Activated T-cell treated with anti-CD3 and anti-CD28 coated beads for 48 hours (primary cell): Measurements from ENCODE around the gene CYTH4.
"Not testable (repeated sequence)": the region's sequence is repeated elsewhere in the genome, so short reads cannot be mapped to it uniquely, and the experiment has no call there.

Experiments used
- DNase-seq: peaks from one replicate; pipeline ENCODE4 v3.0.0-alpha.2; 2020; ENCODE audit warnings: low read depth

CYTH4 gene

GRCh38 chr22:37249986-37250385 lies 32.3 kb upstream of the CYTH4 start:
- no peak for DNase-seq

DNA sequence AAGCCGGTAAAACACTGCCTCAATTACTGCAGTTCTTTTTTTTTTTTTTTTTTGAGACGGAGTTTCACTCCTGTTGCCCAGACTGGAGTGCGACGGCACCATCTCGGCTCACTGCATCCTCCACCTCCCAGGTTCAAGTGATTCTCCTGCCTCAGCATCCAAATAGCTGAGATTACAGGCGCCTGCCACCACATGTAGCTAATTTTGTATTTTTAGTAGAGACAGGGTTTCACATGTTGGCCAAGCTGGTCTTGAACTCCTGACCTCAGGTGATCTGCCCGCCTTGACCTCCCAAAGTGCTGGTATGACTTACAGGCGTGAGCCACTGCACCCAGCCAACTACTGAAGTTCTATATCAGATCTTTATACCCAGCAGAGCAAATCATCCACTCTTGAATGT lies 30.5 kb upstream of the CYTH4 start:
- not testable (repeated sequence) for DNase-seq

- no peak for DNase-seq
Measured at GRCh38 chr22:37253126-37253660, 29.1 kb upstream of the CYTH4 start.

DNA sequence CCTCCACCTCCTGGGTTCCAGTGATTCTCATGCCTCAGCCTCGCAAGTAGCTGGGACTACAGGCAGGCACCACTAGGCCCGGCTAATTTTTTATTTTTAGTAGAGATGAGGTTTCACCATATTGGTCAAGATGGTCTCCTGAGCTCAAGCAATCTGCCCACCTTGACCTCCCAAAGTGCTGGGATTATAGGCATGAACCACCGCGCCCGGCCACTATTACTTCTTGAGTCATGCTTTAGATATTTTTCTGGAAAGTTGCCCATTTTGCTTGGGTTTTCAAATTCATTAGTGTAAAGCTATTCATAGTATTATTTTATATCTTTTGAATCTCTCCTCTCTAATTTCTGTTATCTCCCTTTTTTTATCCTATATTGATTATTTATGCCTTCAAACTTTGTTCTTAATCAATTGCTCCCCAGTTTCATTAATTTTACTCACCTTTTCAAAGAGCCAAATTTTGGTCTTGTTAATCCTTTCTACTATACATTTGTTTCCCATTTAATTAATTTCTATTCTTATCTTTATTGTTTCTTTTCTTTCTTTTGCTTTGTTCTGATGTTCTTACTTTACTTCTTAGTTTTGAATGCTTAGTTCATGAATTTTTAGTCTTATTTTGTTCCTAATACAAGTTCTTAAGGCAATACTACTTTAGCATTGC lies 28.0 kb upstream of the CYTH4 start:
- DNase-seq = no peak

DNA sequence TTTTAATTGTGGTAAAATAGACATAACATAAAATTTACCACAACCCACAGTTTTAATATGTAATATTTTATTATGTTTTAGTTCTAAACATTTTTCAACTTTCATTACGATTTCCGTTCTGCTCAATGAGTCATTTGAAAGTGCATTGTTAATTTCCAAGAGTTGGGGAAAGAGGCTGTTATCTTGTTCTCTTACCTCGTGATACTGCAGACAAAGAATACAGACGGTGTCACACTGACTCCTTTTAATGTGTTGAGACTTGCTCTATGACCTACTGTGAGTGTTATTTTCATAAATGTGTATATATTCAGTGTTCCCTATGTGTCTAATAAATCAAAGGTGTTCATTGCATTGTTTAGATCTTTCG lies 27.5 kb upstream of the CYTH4 start:
- no peak for DNase-seq

DNA sequence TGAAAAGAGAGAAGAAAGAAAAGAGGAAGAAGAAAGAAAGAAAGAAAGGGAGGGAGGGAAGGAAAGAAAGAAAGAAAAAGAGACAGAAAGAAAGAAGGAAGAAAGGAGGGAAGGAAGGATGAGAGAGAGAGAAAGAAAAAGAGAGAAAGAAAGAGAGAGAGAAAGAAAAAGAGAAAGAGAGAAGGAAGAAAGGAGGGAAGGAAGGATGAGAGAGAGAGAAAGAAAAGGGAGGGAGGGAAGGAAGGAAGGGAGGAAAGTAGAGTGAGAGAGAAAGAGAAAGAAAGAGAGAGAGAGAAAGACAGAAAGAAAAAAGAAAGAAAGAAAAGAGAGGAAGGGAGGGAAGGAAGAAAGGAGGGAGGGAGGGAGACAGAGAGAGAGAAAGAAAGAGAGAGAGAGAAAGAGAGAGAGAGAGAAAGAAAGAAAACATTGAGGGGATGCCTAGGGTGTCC lies 26.7 kb upstream of the CYTH4 start:
- DNase-seq = no peak

GRCh38 chr22:37256075-37256726 lies 26.1 kb upstream of the CYTH4 start:
- no peak for DNase-seq

GRCh38 chr22:37258005-37258752 lies 24.1 kb upstream of the CYTH4 start:
- DNase-seq = no peak

GRCh38 chr22:37258753-37259401 lies 23.4 kb upstream of the CYTH4 start:
- no peak for DNase-seq

DNA sequence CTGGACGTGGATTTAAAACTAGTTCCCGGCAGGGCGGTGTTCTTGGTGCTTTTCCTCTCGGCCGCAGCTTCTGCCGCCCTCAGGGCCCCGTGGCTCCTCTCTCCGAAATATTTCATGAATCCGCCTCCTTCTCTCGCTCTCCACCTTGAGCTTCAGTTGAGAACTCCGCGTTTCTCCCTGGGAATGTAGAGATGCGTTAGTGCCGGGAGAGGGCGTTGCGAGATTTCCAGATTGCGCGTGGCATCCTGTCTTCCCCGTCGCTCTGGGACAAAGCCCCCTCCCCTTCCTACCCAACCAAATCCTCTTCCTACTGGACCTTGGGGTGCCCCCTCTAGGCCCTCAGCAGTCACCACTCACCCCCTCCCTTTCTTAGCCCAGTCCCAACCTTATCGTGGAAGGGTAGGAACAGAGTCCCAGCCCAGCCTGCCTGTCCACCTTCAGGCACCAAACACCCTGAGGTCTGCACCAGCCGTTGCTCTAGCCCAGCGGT lies 22.7 kb upstream of the CYTH4 start:
- no peak for DNase-seq

DNA sequence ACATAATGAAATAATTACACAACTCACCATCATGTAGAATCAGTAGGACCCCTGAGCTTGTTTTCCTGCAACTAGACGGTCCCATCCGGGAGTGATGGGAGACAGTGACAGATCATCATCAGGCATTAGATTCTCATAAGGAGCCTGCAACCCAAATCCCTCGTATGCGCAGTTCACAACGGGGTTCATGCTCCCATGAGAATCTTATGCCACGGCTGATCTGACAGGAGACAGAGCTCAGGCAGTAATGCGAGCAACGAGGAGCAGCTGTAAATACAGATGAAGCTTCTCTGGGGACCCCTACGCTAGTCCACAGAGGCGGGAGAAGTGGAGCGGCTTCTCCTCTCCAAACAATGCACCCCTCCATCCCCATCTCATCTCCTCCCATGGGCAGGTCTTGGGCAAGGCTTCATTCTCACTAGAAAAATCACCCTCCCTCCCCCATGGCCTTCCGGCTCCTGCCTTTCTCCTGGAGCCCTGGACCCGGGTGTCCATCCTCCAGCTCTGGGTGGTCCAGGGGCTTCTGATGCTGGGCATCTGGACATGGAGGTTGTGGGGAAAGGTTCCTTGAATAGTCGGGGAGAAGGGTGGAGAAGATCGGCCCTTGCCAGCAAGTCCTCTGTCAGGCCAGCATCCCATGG lies 22.0 kb upstream of the CYTH4 start:
- no peak for DNase-seq

DNA sequence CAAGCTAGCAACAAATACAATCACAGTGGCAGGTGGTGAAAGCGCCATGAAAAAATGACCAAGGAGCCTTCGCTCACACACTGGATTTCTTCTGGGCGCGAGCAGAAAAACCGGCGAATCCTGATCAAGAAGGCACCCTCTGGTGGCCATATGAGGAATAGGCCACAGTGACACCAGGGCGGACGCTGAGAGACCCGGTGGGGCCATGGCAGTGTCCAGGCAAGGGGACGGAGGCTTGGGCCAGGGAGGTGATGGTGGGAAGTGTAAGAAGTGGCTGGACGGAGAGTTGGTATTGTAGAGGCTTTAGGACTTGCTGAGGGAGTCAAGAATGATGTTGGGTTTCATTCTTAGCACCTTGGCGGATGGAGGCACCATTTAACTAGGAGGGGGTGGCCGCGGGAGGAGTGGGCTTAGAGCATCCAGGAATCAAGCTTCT lies 21.4 kb upstream of the CYTH4 start:
- no peak for DNase-seq

DNA sequence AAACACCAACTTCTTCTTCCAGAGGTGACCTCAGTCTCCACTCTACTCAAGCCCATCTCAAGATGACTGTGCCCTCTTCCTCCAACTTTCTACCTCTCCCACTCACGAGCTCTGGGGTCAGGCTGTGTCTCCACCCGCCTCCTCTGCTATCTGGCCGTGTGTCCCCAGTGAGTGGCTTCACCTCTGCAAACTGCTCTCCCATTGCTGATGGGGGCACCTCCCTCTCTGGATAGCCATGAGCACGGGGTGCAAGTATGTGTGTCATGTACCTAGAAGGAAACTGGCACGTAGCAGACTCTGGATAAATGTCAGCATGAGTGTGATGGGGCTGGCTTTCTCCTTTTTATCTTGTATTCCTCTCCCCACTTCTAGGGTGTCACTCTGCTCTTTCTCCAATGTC lies 20.0 kb upstream of the CYTH4 start:
- no peak for DNase-seq

- DNase-seq = no peak
Measured at GRCh38 chr22:37263966-37264887, 18.1 kb upstream of the CYTH4 start.

DNA sequence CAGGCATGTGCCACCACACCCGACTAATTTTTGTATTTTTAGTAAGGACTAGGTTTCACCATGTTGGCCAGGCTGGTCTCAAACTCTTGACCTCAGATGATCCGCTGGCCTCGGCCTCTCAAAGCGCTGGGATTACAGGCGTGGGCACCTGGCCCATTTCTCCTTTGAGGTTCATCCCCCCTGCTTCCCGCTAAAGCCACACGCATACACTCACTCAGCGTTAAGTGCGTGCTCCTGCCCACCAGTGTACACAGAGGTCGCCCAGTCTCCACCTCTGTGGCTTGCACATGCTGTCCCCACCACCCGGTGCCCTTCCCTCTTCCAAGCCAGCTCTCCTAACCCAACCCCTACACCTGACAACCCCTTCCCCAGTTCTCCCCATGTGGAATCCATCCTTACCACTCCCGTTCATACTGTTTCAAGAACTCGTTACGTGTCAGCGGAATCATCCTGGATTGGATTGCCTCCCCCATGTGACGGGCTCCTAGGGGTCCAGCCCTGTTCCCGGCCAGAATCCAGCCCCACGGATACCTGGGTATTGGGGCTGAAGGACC lies 15.7 kb upstream of the CYTH4 start:
- DNase-seq = no peak

GRCh38 chr22:37267135-37267587 lies 15.1 kb upstream of the CYTH4 start:
- DNase-seq = peak; percentile 74

DNA sequence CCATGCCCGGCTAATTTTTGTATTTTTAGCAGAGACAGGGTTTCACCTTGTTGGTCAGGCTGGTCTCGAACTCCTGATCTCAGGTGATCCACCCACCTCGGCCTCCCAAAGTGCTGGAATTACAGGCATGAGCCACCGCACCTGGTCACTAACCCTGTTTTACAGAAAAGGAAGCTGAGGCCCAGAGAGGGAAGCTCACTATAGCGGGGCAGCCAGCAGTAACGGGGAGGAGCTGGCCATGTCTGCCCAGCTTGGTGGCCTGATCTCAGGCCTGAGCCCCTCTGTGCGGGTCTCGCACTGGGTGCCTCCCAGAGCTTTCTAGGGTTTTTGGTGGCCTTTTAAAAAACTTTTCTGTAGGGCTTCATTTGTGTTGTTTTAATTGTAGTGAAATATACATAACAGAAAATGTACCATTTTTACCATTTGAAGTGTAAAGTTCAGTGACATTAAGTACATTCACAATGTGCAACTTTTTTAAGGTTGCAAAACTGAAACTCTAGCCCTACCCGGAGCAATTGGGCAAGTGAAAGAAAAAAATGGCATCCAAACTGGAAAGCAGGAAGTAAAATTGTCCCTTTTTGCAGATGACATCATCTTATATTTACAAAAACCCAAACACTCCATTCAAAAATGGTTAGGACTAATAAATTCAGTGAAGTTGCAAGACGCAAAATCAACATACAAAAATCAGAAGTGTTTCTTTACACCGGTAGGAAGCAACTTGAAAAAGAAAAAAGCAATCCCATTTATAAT lies 14.5 kb upstream of the CYTH4 start:
- no peak for DNase-seq

- no peak for DNase-seq
Measured at GRCh38 chr22:37269936-37270678, 12.2 kb upstream of the CYTH4 start.
